Measurements from ENCODE around the gene NDFIP1. TPM values are rescaled to one million over a fixed set of nuclear protein-coding genes. Genes with fewer than 3 reads are reported as not detected.

Gene NDFIP1
- total RNA-seq, 3 donors from 2014 or later = 45.7 to 53.2 (median 49.4) TPM

GRCh38 chr5:142078221-142078620, 30.4 kb upstream of the NDFIP1 start:
- DNase-seq (no peak), ATAC-seq (no peak)
- no peaks in the 10 kb centered on the region for H3K9me3 ChIP-seq
- H3K36me3 ChIP-seq (ENCODE audit: low read depth) = no peaks in the 10 kb centered on the region
- no peaks in the 10 kb centered on the region for H3K4me1 ChIP-seq (ENCODE audit: low read depth)
- TF ChIP-seq CTCF (IDR thresholded peaks at IDR 0.05) = no peak
- intact Hi-C loops (cut with DNase I, micrococcal nuclease) = no loop called here
- no peak overlapping the region for H3K4me3 ChIP-seq

GRCh38 chr5:142078706-142079105, 29.9 kb upstream of the NDFIP1 start:
- intact Hi-C loops (cut with DNase I, micrococcal nuclease) = no loop called here
- Histone ChIP-seq H3K9me3 (no peaks in the 10 kb centered on the region), H3K36me3 (ENCODE audit: low read depth) (no peaks in the 10 kb centered on the region), H3K4me1 (ENCODE audit: low read depth) (no peaks in the 10 kb centered on the region), H3K4me3 (no peak overlapping the region)
- no peak for TF ChIP-seq CTCF (IDR thresholded peaks at IDR 0.05)
- ATAC-seq = no peak
- no peak for DNase-seq

DNA sequence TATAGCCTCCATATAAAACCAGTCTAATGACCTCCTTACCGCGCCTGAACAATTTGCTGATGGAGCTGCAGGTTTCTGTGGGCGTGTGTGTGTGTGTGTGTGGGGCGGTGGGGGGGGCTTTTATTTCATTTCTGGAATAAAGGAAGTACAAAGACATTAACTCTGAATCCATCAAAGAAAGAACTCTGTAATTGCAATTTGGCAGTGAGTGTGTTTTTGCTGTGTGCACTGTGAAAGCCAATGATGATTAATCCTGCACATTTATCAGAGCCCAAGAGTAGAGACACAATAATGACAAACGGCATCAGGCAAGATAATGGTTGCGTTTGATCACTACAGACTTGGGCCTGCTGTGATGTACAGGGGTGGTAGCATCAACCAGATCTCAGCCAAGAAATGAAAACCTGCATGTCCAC, 29.3 kb upstream of the NDFIP1 start:
- ATAC-seq (no peak), DNase-seq (no peak)
- Histone ChIP-seq H3K4me3 (no peak overlapping the region), H3K36me3 (ENCODE audit: low read depth) (no peaks in the 10 kb centered on the region), H3K9me3 (no peaks in the 10 kb centered on the region), H3K4me1 (ENCODE audit: low read depth) (no peaks in the 10 kb centered on the region)
- no peak for TF ChIP-seq CTCF (IDR thresholded peaks at IDR 0.05)
- intact Hi-C loops (cut with DNase I, micrococcal nuclease) = no loop called here

DNA sequence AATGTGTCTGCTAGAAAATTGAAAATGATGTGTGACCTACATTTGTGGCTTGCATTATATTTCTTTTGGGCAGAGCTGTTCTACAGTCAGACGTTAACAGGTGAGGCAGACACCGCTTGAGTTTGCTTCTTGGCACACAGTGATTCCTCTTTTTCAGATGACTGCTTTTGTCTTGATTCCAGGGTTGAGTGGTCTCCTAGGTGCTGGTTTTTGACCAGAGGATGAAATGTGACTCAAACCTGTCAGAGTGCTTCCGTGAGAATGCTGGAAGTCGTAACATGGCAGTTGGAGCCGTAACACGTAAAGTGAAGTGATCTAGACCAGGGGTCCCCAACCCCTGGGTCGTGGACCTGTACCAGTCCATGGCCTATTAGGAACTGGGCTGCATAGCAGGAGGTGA, 28.3 kb upstream of the NDFIP1 start:
- ATAC-seq (no peak), DNase-seq (no peak)
- H3K9me3 ChIP-seq = no peaks in the 10 kb centered on the region
- intact Hi-C loops (cut with DNase I, micrococcal nuclease) = no loop called here
- no peaks in the 10 kb centered on the region for H3K36me3 ChIP-seq (ENCODE audit: low read depth)
- H3K4me3 ChIP-seq = no peak overlapping the region
- TF ChIP-seq CTCF (IDR thresholded peaks at IDR 0.05) = no peak
- H3K4me1 ChIP-seq (ENCODE audit: low read depth) = no peaks in the 10 kb centered on the region

GRCh38 chr5:142082182-142082781, 26.3 kb upstream of the NDFIP1 start:
- DNase-seq (no peak), ATAC-seq (no peak)
- Histone ChIP-seq H3K9me3 (no peaks in the 10 kb centered on the region), H3K4me1 (ENCODE audit: low read depth) (no peaks in the 10 kb centered on the region), H3K4me3 (no peak overlapping the region), H3K36me3 (ENCODE audit: low read depth) (no peaks in the 10 kb centered on the region)
- no peak for TF ChIP-seq CTCF (IDR thresholded peaks at IDR 0.05)
- intact Hi-C loops (cut with DNase I, micrococcal nuclease) = no loop called here

DNA sequence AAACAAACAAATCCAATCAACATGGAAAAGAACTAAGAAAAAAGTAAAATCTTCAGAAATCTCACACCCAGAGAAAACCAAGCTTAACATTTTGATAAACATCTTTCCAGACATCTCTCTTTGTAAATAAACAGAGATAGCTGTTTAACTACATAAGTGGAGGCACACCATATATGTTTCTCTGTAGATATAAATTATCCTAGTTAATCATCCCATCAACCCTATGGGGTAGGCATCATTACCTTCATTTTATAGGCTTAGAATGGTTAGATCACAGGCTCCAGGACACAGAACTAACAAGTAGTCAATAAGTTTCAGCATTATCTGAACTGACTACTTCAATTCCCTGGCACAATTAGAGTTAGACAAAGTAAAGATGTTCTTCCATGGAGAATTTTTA, 22.4 kb upstream of the NDFIP1 start:
- Histone ChIP-seq H3K4me3 (no peak overlapping the region), H3K9me3 (no peaks in the 10 kb centered on the region), H3K36me3 (ENCODE audit: low read depth) (no peaks in the 10 kb centered on the region), H3K4me1 (ENCODE audit: low read depth) (no peaks in the 10 kb centered on the region)
- no peak for TF ChIP-seq CTCF (IDR thresholded peaks at IDR 0.05)
- no peak for DNase-seq
- intact Hi-C loops (cut with DNase I, micrococcal nuclease) = no loop called here
- no peak for ATAC-seq

Data from mucosa of descending colon (tissue), 3 donors.